Stimulated activated CD8-positive, alpha-beta memory T cell treated with anti-CD3 and anti-CD28 coated beads, Interleukin-4, amount 100 ng/mL, for 48 hours (primary cell): ENCODE measurements around the gene BMPR1A.
"Not testable (repeated sequence)": the region's sequence is repeated elsewhere in the genome, so short reads cannot be mapped to it uniquely, and the experiment has no call there.

ENCODE experiments used
- DNase-seq: peaks from one replicate; pipeline ENCODE4 v3.0.0-alpha.2; 2020

BMPR1A gene

DNA sequence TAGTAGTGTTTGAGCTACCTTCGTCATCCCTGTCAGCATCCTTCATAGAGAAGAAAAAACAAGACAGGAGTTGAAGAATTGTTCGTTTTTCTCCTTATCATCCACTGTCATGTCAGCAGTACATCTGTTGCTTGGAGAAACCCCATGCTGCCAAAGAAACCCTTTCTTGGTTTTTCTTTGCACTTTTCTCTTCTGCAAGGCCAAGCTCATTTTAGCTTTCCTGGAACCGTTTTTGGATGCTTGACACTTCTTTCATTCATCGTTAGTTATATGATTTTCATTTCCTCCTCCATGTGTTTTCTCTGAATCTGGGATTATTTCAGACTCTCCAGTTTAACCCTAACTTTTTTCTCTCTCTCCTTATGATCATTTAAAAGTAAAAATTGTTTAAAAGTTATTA is 142.1 kb downstream of the BMPR1A start:
- DNase-seq: no peak

DNA sequence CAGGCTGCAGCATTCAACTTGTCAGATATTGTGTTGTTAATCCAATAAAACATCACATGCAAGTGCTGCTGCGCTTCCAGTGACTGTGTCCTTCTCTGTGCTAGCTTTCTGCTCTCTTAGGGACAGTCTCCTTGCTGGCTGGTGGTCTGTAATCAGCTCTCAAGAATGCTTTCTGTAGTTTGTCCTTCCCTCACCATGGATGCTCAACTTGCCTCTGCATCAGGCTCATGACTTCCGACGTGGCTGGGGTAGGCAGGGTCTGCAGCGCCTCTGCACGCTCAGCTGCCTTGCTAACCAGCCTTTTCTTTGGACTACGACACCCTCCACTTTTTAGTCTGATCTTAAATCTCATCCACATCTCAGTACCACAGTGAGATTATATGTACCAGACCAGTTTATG is 142.7 kb downstream of the BMPR1A start:
- DNase-seq: no peak

DNA sequence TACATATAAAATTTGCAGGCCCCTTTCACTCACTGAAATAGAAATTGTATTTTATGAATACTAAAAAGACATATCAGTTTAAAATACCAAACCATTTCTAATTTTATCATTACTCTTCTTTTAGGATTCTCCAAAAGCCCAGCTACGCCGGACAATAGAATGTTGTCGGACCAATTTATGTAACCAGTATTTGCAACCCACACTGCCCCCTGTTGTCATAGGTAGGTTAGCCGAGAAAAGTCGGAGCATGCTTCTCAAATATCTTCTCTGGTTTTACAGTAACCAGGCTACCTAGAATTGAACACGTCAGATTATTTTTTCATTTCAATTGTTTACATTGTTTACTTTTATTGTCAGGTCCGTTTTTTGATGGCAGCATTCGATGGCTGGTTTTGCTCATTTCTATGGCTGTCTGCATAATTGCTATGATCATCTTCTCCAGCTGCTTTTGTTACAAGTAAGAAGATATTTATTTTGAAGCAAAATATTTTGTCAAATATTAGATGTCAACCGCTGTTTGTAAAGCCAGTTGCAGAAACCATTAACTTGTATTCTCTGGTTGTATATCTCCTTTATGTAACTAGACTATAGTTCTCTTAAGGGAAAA is 143.4 kb downstream of the BMPR1A start:
- peak; percentile 44 for DNase-seq

DNA sequence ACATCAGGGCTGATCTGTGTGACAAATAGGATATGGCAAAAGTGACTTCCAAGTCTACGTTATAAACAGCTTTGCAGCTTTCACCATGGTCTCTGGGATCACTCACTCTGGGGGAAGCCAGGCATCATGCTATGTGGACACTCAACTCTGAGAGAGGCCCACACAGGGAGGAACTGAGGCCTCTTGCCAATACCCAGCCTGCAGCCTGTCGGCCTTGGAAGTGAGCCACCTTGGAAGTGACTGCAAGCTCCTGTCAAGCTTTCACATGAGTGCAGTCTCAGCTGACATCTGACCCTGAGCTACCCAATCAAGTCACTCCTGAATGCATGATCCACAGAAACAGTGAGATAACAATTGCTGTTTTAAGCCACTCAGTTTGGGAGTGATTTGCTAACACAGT is 144.5 kb downstream of the BMPR1A start:
- DNase-seq: no peak

DNA sequence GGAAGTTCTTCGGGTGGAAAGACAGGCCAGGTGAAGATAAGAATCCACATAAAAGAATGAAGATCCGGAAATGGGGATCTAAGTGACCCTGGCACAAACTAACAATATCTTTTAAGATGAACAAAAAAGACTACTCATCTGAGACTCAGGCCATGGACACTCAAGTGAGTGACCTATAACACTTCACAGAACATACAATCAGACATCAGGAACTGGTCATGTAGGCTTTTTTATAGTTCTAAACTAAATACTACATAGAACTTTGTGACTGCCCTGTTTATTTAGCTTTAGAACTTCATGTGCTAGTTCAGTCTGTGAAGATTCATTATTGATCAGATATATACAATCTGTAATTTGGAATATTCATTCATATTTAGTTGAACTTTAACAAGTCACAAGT is 148.2 kb downstream of the BMPR1A start:
- no peak for DNase-seq

DNA sequence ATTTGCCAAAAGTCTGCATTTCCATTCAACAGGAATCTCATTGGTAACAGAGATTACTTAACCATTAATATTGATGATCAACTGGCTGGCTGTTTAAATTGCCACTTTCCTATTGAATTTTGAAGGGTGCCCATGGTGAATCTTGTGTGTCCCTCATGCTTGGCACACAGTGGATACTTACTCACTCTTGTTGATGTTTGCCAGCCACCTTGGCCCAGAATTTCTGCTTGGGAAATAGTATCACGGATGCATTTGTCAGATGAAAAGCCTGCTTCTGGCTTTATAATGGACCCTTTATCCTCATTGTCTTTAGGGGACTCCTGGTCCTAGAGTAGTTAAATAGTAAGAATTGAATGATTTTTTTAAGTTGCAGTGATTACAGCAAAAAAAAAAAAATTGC is 149.0 kb downstream of the BMPR1A start:
- no peak for DNase-seq

DNA sequence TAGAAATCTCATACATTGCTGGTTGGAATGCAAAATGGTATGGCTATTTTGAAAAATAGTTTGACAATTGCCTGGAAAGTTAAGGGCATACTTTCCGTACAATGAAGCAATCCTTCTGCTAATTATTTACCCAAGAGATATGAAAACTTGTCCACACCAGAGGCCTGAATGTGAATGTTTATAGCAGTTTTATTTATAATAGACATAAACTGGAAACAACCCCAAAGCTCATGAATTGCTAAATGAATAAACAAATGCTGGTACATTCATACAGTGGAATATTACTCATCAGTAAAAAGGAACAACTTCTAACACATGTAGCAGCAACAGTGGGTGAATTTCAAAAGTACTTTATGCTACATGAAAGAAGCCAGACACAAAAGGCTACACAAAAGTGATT is 158.3 kb downstream of the BMPR1A start:
- no peak for DNase-seq

DNA sequence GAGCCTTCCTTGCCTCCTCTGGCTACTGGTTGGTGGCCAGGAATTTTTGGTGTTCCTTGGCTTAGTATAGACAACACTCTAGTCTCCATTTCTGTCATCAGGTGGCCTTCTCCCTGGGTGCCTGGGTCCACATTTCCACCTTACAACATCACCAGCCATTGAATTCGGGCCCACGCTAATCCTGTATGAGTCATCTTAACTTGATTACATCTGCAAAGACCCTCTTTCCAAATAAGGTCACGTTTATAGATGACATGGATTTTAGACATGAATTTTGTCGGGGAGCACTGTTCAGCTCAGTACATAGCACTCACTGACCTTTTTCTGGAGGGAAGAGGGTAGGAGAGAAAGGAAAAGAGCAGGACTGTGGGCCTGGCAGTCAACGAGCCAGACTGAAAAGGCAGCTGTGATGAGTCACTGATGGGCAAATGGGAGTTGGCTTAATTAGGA is 161.6 kb downstream of the BMPR1A start:
- no peak for DNase-seq

DNA sequence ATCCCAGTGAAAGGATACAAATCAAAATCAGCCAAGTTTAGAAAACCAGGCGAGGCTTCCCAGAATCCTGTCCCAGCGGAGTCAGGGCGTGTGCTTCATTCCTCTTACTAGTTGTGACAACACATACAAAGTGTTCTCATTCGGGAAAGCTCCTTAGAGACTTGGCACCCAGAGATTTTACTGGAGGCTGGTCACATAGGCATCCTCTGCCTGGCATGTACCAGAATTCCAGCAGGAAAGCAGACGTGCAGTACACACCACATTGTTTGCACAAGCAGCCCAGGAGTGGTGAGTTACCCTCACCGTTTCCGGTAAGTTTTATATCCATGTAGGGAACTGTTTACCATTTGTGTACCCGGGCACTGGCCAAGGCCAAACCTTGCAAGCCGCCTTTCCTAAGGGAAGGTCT is 166.1 kb downstream of the BMPR1A start:
- no peak for DNase-seq

DNA sequence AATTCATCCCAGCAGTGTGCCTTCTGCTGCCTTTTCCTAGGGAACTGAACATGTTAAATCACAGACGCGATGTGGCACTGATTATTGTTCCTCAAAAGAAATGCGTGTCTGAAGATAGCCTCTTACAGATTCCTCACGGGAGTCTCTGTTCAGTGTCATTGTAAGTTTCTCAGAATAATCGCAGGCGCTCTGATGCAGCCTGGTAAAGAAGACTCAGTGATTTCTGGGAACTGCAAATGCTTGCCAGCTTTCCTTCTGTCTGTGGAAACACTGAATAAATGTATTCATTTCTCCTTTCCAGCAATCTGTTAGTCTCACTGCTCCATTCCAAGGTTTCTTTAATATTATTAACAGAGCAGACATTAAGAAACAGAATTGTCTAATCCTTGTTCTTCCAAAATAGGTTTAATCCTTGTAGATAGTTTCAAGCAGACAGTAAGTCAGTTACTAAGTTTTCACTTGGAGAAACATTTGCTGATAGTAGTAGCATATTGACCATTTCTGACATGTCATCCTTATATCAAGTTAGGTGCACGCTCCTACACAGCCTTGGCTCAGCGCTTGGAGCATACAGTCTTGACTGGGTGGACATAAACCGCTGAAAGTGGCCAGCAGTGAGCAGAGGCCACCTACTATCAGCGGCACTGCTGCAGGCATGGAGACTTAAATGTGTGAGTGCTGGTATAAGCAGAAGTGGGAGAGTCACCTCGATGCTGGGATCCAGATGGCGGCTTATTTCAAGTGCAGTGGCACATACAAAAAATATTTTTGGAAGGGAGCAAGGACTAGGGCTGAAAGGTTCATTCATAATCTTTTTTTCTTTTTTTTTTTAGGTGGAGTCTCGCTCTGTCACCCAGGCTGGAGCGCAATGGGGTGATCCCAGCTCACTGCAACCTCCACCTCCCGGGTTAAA is 173.3 kb downstream of the BMPR1A start:
- no peak for DNase-seq

DNA sequence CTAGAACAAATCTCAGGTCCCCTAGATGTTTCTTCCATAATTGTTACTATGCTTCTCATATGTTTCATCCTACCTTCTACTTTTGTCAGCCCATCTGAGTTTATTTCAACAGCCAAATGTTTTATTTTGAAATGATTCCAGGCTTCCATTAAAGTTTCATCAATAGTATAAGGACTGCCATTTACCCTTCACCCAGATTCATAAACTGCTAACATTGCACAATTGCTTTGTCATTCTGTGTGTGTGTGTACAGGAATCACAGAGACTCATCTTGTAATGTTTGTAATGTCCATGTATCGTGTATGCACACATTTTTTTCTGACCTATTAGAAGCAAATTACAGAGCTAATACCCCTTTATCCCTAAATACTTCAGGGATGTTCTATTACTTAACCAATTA is 175.5 kb downstream of the BMPR1A start:
- no peak for DNase-seq

DNA sequence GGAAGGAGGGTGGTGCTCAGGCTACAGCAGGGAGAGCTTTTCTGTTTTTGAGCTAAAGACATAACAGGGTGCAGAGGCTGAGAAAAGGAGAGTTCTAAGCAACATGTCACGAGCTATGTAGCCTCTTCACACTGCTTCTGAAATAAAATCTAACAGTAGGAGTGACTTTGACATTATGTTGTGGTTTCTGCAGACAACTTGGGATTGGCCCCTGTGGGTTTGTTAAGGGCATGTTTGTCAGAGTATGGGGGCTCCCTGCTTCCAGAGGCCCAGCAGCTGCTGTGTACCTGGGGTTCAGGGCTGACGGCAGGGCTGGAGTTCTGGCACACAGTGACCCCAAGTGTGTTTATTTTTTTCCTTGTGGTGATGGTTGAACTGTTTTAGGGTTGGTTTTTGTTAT is 176.3 kb downstream of the BMPR1A start:
- no peak for DNase-seq

DNA sequence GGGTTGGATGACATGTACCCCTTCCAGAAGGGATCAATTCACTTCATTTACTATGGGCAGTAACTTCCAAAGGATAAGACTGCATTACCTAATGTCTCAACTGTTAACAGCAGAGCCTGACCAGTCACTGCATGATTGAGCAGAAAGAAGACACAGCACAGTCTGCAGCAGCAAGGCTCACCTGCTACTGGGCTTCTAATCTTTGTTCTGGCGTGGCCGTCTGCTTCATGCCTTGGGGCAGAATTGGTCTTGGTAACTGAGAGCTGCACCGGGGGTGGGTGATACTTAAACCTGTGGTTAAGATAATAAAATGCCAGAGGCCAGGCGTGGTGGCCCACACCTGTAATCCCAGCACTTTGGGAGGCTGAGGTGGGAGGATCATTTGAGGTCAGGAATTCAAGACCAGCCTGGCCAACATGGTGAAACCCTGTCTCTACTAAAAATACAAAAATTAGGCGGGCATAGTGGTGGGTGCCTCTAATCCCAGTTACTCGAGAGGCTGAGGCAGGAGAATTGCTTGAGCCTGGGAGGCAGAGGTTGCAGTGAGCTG is 177.8 kb downstream of the BMPR1A start:
- DNase-seq: not testable (repeated sequence)

DNA sequence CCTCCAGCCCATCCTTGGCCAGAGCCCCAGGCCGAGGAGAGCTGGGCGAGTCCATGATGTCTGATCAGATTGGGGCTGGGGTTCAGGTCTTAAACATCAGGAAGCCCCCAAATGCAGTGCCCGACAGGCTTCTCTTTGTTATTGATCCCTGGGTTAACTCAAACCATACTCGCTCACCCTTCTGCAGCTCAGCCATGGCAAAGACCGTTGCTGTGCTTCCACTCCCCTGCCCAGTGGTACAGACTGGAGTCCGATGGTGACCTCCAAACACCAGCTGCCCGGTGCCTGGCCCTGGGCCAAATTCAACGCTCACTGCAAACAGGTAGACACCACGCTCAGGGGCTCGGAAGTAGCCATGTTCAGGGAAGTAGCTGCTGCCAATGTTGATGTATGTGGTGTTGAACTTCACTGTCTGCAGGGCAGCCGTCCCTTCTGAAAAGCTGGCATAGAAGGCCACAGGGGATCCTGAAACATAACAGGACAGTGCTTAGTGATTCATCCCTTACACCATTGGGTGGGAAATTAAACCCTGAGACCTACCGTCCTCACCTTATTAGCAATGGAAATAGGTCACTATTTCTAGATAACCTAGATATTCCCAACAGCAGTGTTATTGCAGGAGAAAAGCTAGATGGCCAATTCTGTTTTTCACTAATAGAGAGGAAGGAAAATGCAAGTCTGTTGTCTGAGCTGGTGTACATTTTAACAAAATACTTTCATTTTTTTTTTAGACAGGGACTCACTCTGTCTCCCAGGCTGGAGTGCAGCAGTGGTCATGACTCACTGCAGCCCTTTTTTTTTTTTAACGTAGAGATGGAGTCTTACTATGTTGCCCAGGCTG is 180.5 kb downstream of the BMPR1A start:
- DNase-seq: no peak

DNA sequence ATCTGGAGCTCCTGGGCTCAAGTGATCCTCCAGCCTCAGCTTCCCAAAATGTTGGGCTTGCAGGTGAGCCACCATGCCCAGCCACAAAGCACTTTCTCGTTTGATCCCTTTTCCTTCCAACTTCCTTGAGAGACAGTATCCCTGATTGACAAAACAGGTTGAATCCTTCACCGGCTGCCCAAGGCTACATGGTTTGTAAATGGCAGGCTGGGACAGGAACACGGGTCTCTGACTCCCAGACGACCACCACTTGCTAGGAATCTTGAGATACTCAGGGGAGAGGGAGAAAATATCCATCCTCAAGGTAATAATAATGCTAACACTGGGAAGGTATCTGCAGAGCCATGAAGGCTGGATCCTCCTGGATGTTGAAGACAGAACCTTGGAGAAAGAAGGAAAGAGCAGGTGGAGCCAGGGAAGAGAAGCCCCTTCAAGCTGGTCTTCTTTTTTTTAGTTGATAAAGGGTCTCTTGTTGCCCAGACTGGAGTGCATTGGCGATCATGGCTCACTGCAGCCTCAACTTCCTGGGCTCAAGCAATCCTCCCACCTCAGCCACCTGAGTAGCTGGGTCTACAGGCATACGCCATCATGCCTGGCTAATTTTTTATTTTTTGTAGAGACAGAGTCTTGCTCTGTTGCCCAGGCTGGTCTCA is 181.2 kb downstream of the BMPR1A start:
- DNase-seq: no peak

DNA sequence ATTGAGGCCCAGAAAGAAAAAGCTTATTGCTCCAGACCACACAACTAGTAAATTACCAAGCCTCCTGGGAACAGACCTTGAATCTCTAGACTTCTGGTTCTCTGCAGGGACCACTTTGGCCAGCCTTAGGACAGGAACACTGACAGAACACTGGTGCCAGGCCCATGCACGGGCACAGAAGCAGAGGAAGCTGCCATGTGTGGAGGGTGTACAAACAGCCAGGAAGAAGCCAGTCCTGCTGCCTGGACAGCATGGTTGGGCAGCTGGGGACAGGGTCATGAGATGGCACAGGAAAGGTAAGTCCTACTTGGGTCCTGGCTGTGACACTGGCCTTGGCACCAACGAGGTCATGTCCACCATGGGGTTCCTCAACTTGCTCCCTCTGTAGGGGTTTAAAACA is 181.8 kb downstream of the BMPR1A start:
- no peak for DNase-seq

DNA sequence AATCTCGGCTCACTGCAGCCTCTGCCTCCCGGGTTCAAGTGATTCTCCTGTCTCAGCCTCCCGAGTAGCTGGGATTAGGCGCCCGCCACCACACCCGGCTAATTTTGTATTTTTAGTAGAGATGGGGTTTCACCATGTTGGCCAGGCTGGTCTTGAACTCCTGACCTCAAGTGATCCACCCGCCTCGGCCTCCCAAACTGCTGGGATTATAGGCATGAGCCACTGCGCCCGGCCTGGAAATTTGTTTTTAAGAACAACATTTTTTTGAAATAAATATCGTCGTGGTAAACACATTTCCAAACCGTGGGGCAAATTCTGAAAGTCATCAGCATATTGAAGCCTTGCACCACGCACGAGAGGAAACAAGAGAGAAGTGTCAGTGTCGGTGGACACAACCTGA is 183.7 kb downstream of the BMPR1A start:
- DNase-seq: not testable (repeated sequence)

DNA sequence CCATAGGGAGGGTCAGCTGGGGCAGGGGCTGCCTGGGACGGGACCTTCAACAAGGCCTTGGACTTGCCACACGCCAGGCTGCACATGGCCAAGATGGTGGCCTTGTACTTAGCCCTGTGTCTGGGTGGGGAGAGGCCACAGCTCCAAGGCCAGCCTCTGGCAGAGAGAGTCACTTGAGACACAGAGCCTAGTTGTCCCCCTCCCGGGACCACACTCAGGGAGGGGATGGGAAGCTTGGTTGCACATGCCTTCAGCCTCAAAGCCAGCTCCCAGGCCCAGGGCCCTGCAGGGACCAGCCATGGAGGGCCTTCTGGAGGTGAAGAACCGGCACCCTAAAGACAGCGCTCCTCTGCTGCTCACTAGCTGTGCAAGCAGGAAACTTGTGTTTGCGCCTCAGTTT is 184.3 kb downstream of the BMPR1A start:
- no peak for DNase-seq

DNA sequence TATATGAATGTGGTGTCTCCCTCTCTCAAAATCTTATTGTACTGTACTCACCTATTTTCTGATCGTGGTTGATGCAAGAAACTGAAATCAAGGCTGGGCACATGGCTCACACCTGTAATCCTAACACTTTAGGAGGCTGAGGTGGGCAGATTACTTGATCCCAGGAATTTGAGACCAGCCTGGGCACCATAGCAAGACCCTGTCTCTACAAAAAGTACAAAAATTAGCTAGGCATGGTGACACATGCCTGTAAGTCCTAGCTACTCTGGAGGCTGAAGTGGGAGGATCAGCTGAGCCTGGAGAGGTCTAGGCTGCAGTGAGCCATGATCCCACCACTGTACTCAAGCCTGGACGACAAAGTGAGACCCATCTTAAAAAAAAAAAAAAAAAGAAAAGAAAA is 185.0 kb downstream of the BMPR1A start:
- DNase-seq: no peak

DNA sequence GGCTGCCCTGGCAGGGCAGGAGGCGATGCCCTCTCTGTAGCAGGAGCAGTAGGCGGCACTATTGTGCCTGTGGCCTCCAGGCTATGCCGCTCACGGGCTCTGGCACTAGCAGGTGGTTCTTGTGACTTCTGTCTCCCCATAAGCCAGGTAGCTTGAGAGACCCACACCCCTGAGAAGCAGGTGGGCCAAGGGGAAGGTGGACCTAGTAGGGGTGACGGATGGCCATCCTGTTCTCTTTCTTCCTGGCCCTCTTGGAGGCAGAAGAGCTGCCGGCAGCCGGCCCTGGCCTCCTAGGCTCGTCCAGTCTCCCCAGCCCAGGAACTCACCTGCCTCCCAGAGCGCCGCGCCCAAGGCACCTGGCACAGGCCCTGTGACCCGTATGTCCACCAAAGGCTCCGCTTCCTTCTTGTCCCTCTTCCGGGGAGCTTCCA is 185.6 kb downstream of the BMPR1A start:
- no peak for DNase-seq

DNA sequence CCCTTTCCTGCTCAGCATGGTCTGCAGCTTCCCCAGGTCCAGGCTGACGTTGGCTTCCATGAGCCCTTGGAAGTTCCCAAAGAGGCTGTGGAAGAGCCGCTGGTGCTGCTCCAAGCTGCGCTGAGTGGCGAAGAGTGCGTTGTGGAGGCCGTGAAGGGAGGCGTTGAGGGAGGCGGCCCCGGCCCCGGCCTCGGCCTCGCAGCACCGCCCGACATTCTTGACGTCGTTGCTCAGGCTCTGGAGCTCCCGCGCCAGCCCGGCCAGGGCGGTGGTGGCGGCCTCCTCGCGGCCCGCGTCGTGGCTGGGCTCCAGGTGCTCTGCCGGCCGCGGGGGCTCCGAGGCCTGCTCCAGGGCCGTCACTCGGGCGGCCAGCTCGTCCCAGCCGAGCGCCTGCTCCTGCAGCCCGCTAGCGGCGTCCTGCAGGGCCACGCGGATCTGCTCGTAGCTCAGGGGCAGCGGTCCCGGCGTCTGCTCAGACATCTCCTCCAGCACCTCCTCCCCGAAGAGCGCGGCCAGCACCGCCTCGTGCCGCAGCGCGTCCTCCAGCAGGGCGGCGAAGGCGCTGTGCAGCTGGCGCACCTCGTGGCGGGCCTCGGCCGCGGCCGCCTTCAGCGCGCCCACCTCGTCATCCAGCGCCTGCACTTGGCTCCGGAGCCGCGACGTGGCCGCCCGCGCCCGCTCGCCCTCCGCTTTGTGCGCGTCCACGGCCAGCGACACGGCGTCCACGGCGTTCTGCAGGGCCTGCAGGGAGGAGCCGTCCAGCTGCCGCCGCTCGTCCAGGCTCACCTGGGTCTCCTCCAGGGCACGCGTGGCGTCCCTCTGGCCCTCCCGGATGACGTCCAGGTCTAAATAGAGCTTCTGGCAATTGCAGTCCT is 186.3 kb downstream of the BMPR1A start:
- DNase-seq: no peak
